Transverse colon (tissue), 4 donors: ENCODE measurements around the gene SMARCE1.

Experiments
- EP300 ChIP-seq: sonication (generic); formaldehyde crosslinking; IDR thresholded peaks from one replicate; pipeline ENCODE4 v1.6.1; 2017; ENCODE audit warnings: antibody characterized with exemption, low read depth
- POLR2A ChIP-seq: fragments of 450-650 bp; IDR thresholded peaks from one replicate; pipeline ENCODE4 v1.6.1; 2016; ENCODE audit warnings: antibody characterized with exemption, mild to moderate bottlenecking, moderate library complexity
- POLR2AphosphoS5 ChIP-seq, 3 donors: sonication (generic); formaldehyde crosslinking; IDR thresholded peaks; one replicate each; pipeline ENCODE4 v1.6.1; 2016; ENCODE audit warnings: antibody characterized with exemption in 3 of 3
- TF ChIP-seq, protein P1 (sequence below), 5 experiments: fragments of 200-600 bp in 3 of 5; fragments of 450-650 bp in 2 of 5; sonication (generic) in 3 of 5; IDR thresholded peaks; 1 replicate in 2 of 5; 2 replicates in 3 of 5; pipeline ENCODE4 v1.5.1; 2016 to 2017; ENCODE audit warnings: antibody characterized with exemption in 5 of 5, inconsistent platforms in 3 of 5, mild to moderate bottlenecking in 2 of 5, moderate library complexity in 1 of 5

GRCh38 chr17:40577611-40578065 is 70.0 kb downstream of the SMARCE1 start:
- TF ChIP-seq, protein P1, sequence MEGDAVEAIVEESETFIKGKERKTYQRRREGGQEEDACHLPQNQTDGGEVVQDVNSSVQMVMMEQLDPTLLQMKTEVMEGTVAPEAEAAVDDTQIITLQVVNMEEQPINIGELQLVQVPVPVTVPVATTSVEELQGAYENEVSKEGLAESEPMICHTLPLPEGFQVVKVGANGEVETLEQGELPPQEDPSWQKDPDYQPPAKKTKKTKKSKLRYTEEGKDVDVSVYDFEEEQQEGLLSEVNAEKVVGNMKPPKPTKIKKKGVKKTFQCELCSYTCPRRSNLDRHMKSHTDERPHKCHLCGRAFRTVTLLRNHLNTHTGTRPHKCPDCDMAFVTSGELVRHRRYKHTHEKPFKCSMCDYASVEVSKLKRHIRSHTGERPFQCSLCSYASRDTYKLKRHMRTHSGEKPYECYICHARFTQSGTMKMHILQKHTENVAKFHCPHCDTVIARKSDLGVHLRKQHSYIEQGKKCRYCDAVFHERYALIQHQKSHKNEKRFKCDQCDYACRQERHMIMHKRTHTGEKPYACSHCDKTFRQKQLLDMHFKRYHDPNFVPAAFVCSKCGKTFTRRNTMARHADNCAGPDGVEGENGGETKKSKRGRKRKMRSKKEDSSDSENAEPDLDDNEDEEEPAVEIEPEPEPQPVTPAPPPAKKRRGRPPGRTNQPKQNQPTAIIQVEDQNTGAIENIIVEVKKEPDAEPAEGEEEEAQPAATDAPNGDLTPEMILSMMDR (IDR thresholded peaks at IDR 0.05), result no peak
- TF ChIP-seq POLR2A (no peak), EP300 (no peak), POLR2AphosphoS5 (IDR thresholded peaks at IDR 0.05) (no peak)
